ENCODE measurements around the gene MTUS2.

MTUS2 gene

DNA sequence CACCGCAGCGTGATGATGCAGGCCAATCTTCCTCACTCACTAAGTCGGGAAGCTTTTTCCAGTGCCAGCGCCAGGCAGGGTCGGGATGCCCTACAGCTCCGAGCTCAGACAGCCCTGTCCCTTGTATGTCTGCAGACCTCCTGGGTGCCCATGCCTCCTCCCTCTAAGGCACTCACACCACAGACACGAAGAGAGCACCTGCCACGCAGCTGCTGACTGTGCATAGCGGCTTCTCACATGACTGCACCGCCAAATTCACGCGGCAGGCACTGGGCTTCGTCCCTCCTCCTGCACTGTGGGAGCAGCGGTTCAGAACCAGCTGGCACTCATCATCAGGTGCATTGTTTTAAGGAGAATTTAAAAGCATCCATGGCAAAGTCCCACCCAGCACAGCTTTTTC, 687.2 kb downstream of the MTUS2 start:
- no peak for DNase-seq (ENCODE audit: low read depth in 2 of 2)

DNA sequence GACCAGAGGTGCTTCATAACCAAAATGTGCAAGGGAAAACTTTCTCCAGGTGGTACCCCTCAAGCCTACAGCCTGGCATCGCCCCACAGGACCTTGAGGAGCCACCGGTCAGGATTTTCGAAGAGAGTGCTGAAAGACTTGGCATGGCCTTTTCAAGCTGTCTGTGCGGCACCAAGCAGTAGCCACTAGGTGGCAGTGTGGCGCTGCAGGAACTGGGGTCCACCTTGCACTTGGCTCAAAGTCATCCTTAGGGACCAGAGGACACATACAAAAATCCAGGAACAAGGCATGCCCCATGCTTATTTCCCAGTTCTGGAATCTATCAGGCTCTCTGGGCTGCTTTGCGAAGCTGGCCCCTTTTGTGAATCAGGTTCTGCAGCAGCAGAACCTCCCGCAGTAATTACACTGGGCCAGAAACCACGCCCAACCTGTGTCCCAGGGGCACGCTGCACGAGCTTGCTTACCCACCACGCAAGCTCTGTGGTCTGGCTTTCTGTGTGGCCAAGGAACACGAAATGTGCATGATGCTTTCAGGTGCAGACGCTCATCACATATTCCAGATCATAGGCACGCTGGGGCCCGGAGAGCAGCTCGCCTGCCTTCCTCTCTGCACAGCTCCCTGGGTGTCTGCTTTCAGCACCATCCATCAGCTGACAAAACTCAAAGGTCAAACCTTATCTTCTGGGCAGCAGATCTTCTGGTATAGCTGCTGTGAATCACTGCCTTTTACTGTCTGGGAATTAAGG, 688.2 kb downstream of the MTUS2 start:
- DNase-seq (ENCODE audit: low read depth in 2 of 2): peak; percentile 50 to 58

DNA sequence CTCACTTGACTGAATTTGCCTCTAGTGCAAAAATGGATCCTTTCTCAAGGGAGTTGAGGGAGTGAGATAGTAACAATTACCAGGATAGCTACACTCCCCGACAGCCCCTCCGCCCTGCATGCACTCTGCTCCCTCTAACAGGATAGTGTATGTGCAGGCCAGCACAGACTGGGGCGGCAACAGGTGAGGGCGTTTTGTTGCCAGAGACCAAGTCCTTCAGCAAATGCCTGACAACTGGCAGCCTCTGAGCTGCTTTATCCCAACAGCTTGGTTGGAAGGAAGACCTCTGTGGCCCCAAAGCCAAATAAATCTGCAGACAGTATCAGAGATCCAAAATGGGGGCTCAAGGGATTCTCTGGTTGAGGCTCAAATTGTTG, 688.7 kb downstream of the MTUS2 start:
- DNase-seq (ENCODE audit: low read depth in 2 of 2): no peak

DNA sequence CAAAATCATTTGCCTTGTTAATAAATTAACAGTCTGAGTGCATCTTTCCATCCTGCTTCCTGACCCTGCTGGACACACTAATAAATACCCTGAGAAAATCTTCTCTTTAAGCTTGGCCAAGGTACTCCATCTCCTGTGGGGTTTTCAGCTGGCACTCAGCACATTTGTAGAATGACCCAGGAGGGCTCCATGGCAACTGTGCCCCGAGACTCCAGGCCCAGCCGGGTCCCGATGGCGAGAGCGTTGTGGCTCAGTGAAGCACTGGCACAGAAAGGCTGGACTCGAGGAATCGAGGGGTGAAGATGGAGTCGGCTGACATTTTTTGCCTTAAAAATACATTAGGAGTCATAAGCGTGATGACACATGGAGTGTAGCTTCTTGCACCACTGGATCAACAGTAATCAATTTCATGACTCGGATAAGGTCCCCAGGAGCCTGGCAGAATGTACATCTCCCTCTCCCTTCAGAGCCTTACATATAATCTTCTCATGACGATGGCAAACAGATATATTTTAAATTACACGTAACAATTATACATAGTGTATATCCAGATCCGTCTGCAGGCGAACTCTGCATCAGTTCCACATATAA, 690.0 kb downstream of the MTUS2 start:
- DNase-seq (ENCODE audit: low read depth in 2 of 2): no peak

DNA sequence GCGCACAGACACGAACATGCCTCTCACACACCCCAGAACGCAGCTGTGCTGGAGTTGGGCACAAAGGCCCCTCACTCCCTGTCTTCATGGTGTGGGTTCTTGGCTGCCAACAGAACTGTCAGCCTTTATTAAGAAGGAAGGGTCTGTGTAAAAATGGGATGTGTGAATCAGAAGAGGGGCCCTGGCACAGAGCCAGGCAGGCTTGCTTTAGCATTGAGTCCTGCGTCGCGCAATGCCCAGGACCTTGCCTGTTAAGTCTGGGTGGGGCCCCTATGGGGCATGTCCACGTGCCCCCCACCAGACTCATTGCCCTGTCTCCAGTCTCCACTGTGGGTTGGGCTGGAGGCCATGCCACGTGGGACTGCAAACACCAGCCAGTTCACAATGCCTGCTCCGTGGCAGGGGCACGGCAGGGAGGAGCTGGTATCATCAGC, 690.5 kb downstream of the MTUS2 start:
- DNase-seq (ENCODE audit: low read depth in 2 of 2): no peak

DNA sequence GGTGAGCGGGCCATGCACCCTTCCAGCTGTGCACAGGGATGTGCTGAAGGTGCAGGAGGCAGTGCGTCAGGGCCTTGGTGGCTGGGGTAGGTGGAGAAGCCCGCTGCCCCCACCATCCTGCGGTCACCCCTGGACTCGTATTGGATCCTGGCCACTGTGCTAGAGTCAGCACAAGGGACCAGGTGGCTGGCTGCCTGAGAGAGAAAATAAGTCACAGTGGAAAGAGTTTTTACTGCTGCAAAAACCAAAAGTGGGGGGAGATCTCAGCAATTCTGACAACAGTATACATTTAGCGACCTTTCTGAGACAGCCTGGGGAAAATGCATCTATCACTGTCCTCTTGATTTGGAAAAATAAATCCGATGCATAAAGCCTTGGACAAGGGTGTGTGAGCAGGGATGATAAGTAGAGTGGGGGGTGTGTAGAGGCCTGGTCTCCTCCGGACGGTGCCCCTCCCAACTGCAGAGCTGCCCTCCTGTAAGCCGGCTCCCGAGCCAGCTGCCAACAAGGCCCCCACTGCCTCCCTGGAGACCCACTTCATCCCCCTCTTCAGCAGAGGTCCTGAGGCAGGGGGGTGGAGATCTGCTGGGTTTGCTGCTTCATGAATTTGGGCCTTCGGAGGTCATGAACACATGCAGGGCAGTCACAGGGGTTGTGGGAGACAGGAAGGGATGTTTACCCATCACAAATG, 691.1 kb downstream of the MTUS2 start:
- DNase-seq (ENCODE audit: low read depth in 2 of 2): no peak

DNA sequence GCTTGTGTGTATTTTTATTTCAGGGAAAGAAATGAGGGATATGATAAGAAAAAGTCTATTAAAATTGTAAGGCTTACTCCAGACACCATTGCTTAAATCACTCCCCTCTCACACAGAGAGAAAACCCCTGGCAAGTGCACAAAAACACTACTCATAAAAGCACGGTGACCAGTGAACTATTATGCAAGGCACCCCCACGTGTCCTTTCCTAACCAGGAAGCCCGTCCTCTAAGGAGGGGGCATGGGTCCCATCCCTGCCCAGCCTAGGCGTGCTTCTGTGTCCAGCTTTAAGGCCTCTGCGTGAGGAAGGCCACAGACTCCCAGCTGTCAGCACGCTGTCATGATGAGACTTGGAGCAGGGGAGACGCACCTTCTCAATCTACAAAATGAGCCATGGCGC, 691.8 kb downstream of the MTUS2 start:
- no peak for DNase-seq (ENCODE audit: low read depth in 2 of 2)

DNA sequence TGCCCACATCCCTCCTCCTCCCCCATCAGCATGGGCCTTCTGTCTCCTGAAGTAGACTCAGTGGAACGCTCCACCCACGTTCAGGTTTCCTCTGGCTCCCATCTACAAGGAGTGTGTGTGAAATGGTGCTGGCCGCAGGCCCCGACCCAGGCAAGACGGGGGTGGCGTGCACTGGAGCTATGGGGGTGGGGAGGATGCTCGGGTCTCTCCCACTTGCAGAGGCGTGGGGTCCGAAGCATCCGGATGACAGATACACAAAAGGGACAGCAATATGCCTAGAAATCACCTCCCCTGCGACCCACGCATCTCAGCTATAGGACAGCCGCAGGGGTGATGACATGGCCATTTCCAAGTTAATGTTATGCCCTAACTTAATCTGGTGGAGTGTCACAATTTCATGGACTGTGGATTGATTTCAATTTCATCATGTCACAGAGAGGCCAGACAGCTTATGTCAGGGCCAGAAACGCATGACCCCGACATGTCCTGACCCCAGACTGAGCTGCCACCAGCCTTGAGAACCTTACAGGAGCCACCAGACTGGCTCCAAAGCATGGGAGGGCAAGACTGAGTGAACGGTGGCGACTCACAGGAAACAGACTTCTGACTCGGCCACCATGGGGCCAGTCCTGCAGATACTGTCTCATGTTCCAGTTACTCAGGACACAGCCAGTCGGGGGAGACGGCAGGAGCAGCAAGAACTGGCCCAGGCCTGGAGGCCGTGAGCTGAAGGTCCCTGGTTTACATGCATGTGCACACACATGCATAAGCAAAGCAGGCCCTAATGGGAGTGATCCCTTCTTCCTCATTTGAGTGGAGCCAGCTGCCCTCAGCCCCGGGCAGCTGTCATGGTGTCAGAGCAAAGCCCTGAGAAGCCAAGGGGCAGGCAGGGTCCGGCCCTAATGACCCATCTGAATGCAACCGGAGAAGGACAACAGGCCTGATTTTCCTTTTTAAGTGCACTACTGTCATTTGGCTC, 693.2 kb downstream of the MTUS2 start:
- no peak for DNase-seq (ENCODE audit: low read depth in 2 of 2)

DNA sequence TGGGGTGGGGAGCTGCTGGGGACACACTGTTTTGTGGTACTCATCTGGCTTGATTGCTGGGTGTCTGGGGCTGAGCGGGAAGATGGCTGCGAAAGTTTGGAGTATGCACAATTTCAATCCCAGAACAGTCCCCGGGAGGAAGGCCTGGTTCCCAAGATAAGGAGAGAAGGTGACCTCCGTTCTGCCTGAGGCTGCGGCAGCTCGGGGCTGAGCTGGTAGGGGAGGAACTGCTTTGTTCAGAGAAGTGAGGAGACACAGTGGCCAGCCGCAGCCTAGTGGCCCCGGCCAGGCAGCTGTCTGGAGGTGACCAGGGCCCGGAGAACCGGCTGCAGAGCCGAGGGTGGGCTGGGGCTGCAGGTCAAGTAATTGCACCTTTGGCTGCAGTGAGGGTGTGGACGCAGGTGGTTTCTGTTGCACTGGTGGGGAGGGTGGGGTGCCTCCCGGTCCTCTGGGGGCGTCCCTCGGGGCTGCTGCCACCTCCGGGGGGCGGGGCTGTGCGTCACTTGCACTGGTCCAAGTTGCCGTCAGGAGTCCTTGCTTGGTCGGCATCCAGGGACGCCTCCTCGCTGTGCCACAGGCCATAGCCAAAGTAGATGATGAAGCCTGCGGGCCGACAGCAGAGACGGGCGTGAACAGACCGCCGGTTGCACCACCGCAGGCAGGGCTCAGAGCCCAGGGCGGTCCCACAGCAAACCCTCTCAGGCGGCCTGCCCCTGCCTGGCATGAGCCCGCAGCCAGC, 694.0 kb downstream of the MTUS2 start:
- no peak for DNase-seq (ENCODE audit: low read depth in 2 of 2)

DNA sequence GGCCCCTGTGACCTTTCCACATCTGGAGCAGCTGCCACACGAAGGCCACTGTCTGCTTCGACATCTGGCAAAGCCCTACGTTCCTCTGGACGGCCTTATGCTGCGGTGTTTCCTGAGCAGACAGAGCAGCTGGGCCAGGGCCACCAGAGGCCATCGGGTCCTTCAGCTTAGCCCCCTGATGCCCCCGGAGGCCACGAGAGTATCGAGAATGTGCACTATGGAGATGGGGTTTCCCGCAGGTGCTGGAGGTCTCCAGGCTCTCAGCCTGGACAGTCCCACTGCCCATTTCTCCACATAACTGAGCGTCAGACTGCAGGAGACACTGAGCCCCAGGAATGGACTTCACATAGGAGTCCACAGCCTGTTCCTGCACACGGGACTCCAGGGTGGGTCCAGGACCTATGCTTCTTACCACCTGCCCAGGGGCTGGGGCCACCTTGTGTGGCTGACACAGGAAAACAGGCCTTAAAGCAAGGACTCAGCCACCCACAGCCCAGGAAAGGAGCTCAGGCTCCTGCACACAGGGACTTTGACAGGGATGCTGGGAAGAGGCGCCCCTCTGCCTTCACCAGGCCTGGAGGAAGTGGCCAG, 694.7 kb downstream of the MTUS2 start:
- no peak for DNase-seq (ENCODE audit: low read depth in 2 of 2)

DNA sequence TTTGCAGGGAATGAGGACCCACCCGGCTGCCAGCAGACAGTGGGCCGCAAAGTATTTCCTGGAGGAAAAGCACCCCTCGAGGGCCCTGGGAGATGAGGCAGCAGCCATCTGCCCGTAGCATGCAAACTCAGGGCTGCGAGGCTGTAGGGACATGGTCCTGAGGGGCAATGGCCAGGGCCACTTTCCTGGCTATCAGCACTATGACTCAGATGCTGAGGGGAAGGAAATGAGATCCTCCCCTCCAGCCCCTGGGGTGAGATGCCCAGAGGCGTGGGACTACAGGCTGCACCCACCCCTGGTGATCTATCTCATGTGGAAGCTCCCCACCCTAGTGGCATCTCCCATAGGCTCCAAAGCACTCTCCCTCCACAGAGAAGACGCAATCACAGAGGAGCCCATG, 695.2 kb downstream of the MTUS2 start:
- no peak for DNase-seq (ENCODE audit: low read depth in 2 of 2)

DNA sequence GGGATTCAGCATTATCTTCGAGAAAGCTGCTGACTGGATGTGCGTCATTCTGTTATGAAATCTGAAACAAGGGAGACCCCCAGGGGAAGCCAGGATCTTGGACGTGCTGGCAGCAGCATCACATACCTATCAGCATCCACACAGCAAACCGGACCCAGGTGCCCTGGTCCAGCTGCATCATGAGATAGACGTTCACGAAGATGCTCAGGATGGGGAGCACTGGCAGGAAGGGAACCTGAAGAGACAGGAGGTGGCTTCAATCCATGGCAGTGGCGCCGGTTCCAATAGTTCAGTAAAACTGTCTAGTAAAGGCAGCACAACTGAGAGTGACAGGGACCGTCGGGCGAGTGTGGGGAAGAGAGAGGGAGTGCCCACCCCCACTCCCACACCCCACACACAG, 695.9 kb downstream of the MTUS2 start:
- DNase-seq (ENCODE audit: low read depth in 2 of 2): no peak

DNA sequence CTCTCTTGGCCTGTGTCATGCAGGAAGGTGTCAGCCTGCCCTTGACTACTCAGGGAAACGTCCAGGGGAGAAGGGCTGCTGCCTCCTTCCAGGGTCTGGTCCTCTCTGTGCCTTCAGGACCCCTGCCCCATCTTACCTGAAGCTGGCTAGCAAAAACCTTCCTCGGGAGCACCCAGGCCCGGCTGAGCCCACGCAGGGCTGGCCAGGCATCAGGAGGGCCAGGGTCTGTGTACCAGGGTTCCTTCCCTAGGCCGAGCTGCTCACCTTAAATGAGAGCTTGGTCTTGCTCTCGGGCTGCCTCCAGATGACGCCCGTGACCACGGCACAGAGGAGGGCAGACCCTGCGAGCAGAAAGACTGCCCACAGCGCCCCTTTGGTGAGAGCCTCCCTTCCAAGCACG, 696.7 kb downstream of the MTUS2 start:
- DNase-seq (ENCODE audit: low read depth in 2 of 2): no peak

DNA sequence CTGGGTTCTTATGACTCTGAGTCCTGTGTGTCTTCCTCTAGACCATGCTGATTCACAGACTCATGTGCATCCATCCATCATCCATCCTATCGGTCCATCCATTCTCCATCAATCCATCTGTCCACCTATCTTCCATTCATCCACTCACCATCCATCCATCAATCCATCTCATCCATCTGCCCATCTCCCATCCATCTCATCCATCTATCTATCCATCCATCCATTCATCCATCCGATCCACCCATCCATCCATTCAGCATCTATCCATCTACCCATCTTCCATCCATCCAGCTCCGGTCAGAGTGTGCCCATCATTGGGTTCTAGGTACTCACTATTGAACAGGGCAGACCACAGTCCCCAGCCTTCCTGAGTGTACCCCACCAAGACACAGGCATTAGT, 699.8 kb downstream of the MTUS2 start:
- DNase-seq (ENCODE audit: low read depth in 2 of 2): no peak

DNA sequence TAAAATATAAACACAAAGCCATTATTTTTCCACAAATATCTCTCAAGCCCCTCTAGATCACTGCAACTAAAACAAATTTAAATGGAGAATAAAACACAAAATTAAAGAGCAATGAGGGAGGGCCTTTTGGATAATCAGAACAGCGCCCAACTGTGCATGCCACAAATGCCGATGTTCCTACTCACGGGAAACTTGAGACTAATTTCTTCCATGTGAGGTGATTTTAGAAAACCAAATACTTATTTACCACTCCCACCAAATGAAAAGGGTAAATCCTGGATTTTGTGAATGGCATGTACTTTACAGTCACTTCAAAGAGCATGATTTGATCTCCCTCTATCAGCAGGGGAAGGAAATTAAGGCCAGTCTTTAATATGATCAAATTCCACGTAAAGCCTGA, 700.5 kb downstream of the MTUS2 start:
- DNase-seq (ENCODE audit: low read depth in 2 of 2): no peak

DNA sequence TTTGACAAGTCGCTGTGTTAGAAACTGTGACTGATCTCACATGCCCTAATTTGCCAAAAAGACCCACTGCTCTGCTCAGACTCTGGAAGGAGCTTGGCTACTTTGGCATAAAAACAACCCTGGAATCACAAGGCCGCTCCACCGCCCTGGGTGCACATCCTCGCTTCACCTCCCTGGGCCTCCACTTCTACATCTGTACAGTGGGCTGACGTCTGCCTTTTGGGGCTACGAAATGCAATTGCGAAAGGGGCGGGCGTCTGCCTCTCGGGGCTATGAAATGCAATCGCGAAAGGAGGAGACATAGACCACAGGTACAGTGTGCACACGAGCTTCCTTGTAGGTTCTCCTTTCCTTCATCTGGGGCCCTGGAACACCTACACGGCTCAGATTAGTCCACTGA, 701.2 kb downstream of the MTUS2 start:
- no peak for DNase-seq (ENCODE audit: low read depth in 2 of 2)

DNA sequence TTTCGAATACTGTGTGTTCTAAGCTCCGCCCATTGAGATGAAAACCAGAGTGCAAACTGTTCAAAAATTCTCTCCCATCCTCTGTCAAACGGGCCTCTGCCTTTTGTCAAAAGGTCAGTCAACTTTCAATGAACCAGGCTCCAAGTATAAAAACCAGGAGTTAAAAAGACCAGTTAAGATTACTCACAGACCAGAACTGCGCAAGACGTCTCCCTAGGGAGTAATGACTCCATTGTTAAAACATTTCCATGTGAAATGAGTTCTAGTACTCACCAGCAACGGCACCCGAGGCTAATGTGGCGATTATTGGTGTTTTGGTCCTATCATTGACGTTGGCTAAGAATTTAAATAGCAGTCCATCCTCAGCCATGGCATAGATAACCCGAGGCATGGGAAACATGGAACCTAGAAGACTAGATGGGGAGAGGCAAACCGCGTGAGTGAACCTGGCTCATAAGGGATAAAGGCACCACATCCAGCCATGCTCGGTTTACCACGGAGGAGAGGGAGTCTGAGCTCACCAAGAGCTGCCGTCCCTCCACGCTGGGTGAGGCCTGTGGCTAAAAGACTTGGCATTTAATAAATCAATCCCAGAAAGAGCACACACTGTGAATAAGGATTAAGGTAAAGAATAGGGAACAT, 702.0 kb downstream of the MTUS2 start:
- DNase-seq (ENCODE audit: low read depth in 2 of 2): no peak

DNA sequence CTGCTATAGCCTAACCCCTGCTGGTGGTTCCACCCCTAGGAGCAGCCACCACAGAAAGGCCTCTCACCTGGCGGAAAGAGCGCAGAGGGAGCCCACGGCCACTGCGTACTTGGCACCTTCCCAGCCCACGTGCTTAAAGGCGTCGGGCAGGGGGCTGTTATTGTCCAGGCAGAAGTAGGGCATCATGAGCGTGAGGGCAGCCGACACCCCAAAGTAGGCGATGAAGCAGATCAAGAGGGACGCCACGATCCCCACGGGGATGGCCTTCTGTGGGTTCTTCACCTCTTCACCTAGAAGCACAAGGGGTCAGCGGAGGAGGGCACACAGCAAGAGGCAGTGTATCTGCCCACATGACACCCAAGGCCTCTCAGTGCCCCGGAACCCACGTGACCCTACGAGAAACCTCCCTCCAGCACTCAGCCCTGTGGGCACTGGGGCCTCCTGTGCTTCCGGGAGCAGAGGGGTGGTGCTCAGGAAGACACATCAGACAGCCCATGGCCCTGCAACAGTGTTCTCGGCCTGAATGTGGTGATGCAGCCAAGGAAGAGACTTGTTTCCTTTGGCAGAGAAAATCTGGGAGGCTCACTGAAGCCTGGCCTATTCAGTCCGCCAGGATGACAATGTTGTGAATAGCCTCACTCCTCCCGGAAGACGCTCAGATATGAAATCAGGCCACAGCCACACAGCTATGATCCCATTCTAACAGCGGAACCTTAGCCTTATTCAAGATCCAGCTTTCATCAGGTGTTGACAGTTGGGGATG, 703.2 kb downstream of the MTUS2 start:
- DNase-seq (ENCODE audit: low read depth in 2 of 2): no peak

DNA sequence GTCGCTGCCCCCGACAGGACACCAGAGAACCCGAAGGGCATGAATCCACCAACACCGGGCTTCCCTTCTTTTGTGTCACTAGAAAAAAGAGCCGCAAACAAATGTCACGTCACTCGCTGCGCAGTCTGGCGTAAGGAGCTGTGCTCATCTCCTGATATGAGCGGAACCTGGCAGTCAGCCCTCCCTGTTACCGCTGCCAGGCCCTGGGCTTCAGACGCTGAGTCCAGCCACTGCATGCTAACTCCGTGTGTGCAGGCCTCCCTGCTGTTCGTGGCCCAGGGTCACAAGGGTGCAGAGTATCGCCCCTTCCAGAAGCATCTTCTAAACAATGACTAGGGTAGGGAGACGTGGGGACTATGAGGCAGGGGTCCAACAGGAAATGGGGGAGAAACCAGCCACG, 704.0 kb downstream of the MTUS2 start:
- DNase-seq (ENCODE audit: low read depth in 2 of 2): no peak

DNA sequence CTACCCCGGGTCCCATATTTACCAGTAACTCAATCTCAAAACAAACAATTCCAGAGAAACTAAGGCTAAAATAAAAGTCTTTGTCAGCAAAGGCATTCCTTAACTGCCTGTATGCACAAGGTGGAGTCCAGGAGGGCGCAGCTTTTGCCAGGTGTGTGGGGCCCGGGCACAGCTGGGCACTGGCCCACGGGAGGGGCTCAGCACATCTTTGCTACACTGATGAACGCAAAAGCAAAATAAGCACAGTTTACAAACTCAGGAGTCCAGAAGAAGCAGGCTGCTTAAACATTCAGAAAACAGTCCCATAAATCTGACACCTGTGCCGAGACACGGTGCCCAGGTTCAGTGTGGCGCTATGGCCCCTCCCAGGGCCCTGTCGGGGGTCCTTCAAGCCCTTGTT, 704.5 kb downstream of the MTUS2 start:
- DNase-seq (ENCODE audit: low read depth in 2 of 2): no peak

Data from stimulated activated CD8-positive, alpha-beta memory T cell treated with anti-CD3 and anti-CD28 coated beads, Interleukin-7, amount 100 ng/mL, for 4 hours (primary cell).